GM18870 (cell line): ENCODE results near the gene KCTD6.
A peak's percentile ranks its signal among the peaks of the same experiment; 100 is the strongest.
"Not testable (repeated sequence)": the region's sequence is repeated elsewhere in the genome, so short reads cannot be mapped to it uniquely, and the experiment has no call there.

Experiments used
- ATAC-seq: cut with Tn5 transposase; IDR thresholded peaks from one replicate; pipeline ENCODE4 v1.9.1; 2021; ENCODE audit warnings: moderate library complexity; ENCODE audit not compliant: unreplicated experiment

KCTD6 gene

GRCh38 chr3:58522759-58523425 is 31.0 kb downstream of the KCTD6 start:
- no peak for ATAC-seq

DNA sequence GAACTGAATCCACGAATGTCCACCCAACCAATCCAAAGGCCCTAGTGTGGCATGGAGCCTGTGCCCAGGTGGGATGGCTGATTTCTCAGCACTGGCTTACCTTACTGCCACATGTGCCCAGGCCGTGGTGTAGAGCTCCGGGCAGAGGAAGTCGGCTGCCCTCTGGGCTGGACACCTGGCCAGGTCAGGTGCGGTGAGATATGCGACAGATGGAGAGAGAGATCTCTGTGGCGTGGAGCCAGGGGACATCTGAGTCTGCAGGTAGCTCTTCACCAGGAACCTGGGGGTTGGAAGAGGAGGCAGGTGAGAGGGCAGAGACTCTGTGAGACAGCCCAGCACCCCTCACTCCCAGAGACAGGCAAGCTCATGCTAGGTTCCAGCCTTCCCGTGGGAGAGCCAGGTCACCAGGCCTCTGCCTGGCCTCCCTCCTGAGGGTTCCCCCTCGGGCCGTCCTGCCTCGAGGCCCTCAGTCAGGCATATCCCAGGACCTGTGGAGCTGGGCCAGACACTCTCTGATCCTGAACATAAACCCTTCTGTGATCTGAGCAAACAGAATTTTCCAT is 32.5 kb downstream of the KCTD6 start:
- ATAC-seq, result no peak

DNA sequence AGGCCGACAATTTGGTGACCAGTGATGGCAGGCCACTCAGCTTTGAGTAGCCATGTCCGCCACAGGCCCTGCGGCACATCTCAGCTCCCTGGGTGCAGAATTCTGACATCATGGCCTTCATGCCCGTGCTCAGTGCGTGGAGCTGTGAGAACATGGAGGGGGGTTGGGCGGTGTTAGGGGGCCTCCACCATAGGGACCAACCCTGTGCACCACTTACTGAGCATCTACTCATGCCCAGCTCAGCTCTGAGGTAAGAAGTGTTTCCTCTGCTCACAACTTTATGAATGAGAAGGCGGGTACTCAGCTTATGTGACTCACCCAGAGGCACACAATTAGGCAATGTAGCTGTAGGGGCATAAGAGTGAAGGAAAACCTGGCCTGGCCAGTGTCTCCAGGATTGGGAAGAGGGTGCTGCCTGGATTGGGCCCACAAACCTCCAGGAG is 34.6 kb downstream of the KCTD6 start:
- ATAC-seq, result no peak

DNA sequence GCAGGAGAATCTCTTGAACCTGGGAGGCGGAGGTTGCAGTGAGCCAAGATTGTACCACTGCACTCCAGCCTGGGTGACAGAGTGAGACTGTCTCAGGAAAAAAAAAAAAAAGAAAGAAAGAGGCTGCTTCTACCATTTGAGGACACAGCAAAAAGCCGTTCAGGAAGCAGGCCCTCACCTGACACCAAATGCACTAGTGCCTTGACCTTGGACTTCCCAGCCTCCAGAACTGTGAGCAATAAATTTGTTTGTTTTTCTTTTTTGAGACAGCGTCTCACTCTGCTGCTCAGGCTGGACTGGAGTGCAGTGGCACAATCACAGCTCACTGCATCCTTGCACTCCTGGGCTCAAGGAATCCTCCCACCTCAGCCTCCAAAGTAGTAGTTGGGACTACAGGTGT is 35.5 kb downstream of the KCTD6 start:
- not testable (repeated sequence) for ATAC-seq

GRCh38 chr3:58528629-58529028 is 36.7 kb downstream of the KCTD6 start:
- ATAC-seq, result no peak

GRCh38 chr3:58529516-58530353 is 37.8 kb downstream of the KCTD6 start:
- ATAC-seq, result no peak

DNA sequence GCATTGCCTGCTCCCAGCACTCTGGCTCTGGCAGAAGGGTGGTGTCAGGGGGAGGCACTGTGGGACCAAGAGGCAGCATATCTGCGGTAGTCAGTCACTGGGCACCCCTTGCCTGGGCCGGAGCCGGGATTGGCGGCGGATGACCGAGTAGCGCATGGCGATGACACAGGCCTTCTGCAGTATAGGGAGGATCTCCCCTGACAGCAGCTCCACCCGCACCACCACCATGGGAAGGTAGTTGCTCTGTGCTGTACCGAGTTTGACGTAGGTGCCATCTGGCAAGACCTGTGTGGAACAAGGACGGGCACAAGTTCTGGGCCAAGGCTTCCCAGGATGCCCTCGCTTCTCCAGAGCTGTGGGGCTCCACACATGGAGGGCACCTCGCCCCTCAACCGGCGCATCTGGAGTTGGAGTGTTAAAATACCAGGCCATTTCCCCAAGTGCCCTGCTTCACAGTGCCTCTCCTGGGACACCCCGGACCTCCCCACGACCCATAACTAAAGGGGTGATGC is 38.5 kb downstream of the KCTD6 start:
- ATAC-seq, result no peak

DNA sequence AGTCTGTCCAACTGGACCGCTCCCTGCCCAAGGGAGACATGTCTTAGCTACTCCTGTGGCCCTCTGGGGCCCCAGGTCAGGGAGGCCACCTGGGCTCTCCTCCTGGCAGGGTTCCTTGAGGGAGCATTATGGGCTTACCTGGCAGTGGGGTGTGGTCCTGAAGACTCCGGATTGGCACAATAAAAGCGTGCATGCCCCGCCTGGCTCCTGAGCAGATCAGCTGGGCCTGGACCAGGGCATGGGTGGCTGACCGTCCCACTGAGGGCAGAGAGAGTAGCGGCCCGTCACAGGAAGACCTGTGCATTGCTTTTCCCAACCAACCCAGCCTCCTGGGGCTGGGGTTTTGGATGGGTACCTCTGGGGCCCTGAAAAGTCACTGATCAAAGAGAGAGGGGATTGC is 39.7 kb downstream of the KCTD6 start:
- no peak for ATAC-seq

GRCh38 chr3:58531956-58532355 is 40.1 kb downstream of the KCTD6 start:
- no peak for ATAC-seq

DNA sequence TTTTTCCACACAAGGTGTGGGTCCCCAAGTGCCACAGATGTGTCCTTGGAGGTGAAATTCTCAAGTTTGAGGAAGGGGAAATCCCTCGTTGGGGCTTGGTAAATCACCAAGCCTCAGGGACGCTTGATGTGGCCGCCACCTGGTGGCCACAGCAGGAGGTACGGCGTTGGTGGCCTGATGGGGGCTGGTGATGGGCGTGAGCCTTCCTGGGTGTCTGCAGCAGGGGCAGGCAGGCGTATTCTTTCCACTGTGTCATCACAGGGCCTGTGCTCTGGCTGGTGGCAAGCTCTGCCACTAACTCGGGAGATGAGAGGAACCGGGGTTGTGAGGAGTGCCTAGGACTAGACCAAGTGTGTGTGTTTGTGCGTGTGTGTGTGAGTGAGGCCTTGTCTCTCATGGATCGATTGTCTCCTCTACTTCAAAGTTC is 40.9 kb downstream of the KCTD6 start:
- ATAC-seq, result peak; percentile 62

GRCh38 chr3:58534592-58535494 is 42.9 kb downstream of the KCTD6 start:
- no peak for ATAC-seq

- ATAC-seq, result no peak
Observed at GRCh38 chr3:58535531-58536500, 43.9 kb downstream of the KCTD6 start.

DNA sequence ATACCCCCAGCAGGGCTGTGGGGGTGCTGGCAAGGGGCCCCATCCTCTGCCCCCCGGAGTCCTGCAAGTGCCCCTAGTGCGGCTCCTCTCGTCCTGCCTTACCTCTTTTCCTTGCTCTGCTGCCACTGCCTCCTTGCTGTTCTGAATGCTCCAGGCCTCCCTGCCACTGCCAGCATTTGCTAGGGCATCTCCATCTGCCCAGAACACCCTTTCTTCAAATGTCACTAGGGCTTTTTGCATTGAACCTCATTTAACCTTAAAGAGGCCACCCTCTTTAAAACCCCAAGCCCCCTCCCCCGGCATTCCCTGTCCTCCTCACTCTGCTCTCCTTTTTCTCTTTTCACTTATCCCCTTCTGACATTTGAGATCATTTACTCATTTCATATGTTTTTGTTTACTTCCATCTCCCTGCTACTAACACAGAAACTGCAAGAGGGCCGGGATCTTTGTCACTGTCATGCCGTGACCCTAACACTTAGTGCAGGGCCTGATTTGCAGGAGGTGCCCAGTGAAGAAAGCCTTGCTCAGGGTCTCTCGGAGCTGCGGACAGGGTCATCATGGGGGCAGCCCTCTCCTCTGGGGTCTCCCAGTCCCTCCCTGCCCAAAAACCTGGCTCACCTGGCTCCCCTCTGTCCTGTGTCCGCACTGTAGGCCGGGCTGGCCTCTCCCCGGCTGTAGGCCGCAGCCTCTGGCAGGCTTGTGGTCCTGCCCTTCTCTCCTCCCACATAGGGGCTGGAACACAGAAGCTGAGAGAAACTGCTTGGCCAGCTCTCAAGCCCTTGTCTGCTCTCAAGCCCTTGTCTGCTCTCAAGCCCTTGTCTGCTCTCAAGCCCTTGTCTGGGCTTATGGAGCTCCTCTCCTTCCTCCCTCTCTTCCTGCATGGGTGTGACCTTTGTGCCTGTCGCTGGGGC is 44.9 kb downstream of the KCTD6 start, which contains the start of gene ACOX2:
Gene ACOX2 (minus strand): TSS at position 690 of the 911 bp plus-strand sequence. CDS start 2,084 bp downstream, outside the sequence.
- ATAC-seq, result no peak

GRCh38 chr3:58537412-58538301 is 45.8 kb downstream of the KCTD6 start:
- ATAC-seq, result no peak

DNA sequence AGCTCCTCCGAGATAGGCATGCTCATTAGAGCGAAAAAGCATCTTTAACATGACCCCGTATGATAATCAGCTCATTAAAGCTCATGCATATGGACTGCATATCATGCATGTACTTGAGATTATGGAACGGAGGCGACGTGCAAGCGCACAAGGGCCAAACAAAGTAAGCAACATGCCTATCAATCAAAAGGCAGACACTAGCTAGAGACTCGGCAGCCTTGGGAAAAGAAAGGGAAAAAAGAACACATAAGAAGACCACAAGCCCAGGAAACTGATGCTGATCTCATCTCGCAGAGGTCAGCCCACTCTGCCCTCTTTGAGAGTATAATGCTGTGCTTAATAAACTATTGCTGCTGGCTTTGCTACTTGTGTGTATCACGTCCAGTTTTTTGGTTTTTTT is 47.7 kb downstream of the KCTD6 start:
- no peak for ATAC-seq

- ATAC-seq, result no peak
Observed at GRCh38 chr3:58540176-58540858, 48.4 kb downstream of the KCTD6 start.

- no peak for ATAC-seq
Observed at GRCh38 chr3:58544541-58544940, 52.6 kb downstream of the KCTD6 start.
